ENCODE results near the gene ICE2. TPM values are rescaled to one million over a fixed set of nuclear protein-coding genes. Genes with fewer than 3 reads are reported as not detected.

Gene ICE2
- total and polyA plus RNA-seq, 5 donors = 11.0 to 31.3 (median 30.1) TPM

GRCh38 chr15:60519218-60519617 lies 40.3 kb upstream of the ICE2 start:
- ATAC-seq = no peak
- intact Hi-C loops (cut with DNase I) = no loop called here
- no peaks in the 10 kb centered on the region for H3K4me1 ChIP-seq (ENCODE audit: control insufficient read depth, insufficient read depth, low read length)
- no peak for DNase-seq
- H3K4me3 ChIP-seq (ENCODE audit: low read length) = no peak overlapping the region
- H3K27me3 ChIP-seq (ENCODE audit: control insufficient read depth, insufficient read depth) = no peaks in the 10 kb centered on the region
- H3K27ac ChIP-seq (ENCODE audit: low read length) = no peak overlapping the region
- 55% methylated on average over 1 of the region's 1 CpG for WGBS
- H3K9me3 ChIP-seq (ENCODE audit: control insufficient read depth, low read length) = no peaks in the 10 kb centered on the region

DNA sequence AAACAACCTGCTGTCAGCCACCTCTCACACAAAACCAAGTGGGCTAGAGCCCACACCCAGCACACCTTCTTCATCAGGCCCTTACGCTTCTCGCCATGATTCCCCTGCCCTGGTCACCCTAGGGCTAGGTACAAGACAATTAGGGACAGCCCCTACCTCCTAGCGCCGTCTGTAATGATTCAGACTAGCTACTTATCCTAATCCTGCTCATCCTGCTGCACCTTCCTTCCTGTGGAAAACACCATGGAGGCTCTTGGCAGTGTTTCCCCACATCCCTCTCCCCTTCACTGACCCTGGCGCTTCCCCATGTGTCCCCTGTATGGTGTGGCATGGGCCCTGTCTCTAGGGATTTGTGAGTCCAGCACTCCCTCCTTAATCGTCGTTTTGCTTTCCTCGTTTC lies 39.6 kb upstream of the ICE2 start:
- Histone ChIP-seq H3K4me3 (ENCODE audit: low read length) (no peak overlapping the region), H3K4me1 (ENCODE audit: control insufficient read depth, insufficient read depth, low read length) (no peaks in the 10 kb centered on the region), H3K9me3 (ENCODE audit: control insufficient read depth, low read length) (no peaks in the 10 kb centered on the region), H3K27ac (ENCODE audit: low read length) (no peak overlapping the region), H3K27me3 (ENCODE audit: control insufficient read depth, insufficient read depth) (no peaks in the 10 kb centered on the region)
- intact Hi-C loops (cut with DNase I) = no loop called here
- 76% methylated on average over 8 of the region's 8 CpGs for WGBS
- ATAC-seq (no peak), DNase-seq (no peak)

GRCh38 chr15:60514261-60514881 lies 35.4 kb upstream of the ICE2 start:
- ATAC-seq (no peak), DNase-seq (peak in 1 of 3 donors; percentile 41)
- no peak overlapping the region for H3K4me3 ChIP-seq (ENCODE audit: low read length)
- intact Hi-C loops (cut with DNase I) = no loop called here
- H3K4me1 ChIP-seq (ENCODE audit: control insufficient read depth, insufficient read depth, low read length) = no peaks in the 10 kb centered on the region
- H3K27me3 ChIP-seq (ENCODE audit: control insufficient read depth, insufficient read depth) = no peaks in the 10 kb centered on the region
- H3K9me3 ChIP-seq (ENCODE audit: control insufficient read depth, low read length) = no peaks in the 10 kb centered on the region
- 93% methylated on average over 12 of the region's 12 CpGs for WGBS
- H3K27ac ChIP-seq (ENCODE audit: low read length) = no peak overlapping the region

DNA sequence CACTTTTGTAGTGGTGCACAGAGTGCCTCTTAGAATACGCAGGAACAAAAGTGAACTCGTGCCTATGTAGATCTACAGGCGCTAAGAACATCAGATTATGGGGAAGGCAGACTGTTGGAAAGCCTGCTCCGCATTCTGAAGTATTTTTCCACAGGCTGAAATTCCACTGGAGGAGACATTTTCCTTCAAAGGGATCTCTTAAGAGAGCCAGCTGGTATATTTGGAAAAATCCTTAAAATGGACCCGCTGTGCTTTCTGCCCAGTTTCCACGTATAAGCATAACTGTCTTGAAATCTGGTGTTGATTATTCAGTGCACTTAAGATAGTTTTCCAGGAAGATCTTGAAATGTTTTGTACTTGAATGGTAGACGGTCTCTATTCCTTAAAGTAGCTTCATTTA lies 34.7 kb upstream of the ICE2 start:
- WGBS = 94% methylated on average over 7 of the region's 7 CpGs
- intact Hi-C loops (cut with DNase I) = no loop called here
- no peak overlapping the region for H3K27ac ChIP-seq (ENCODE audit: low read length)

DNA sequence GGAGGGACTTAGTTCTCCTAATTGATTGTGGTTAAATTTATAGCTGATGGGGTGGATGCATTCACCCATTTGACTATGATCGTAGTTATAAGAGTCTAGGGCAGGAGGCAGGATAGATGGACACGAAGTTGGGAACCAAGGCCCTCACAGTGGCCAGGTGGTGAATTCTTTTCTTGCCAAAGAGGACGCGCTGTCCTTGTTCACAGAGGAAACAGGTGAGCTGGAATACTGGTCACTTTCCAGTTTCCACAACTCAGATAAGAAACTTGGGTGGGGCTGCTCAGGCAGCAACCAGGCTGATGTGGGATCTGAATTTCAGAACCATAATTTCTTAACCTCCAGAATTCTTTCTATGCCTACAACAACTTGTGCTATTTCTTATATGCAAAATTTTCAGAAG lies 34.0 kb upstream of the ICE2 start:
- 81% methylated on average over 4 of the region's 4 CpGs for WGBS
- Histone ChIP-seq H3K9me3 (ENCODE audit: control insufficient read depth, low read length) (no peaks in the 10 kb centered on the region), H3K27me3 (ENCODE audit: control insufficient read depth, insufficient read depth) (no peaks in the 10 kb centered on the region), H3K27ac (ENCODE audit: low read length) (no peak overlapping the region), H3K4me3 (ENCODE audit: low read length) (no peak overlapping the region), H3K4me1 (ENCODE audit: control insufficient read depth, insufficient read depth, low read length) (no peaks in the 10 kb centered on the region)
- ATAC-seq = no peak
- intact Hi-C loops (cut with DNase I) = no loop called here
- no peak for DNase-seq

More for the DNA sequence above, 34.7 kb upstream of the ICE2 start:
- Histone ChIP-seq H3K9me3 (ENCODE audit: control insufficient read depth, low read length) (no peaks in the 10 kb centered on the region), H3K27me3 (ENCODE audit: control insufficient read depth, insufficient read depth) (no peaks in the 10 kb centered on the region), H3K4me3 (ENCODE audit: low read length) (no peak overlapping the region), H3K4me1 (ENCODE audit: control insufficient read depth, insufficient read depth, low read length) (no peaks in the 10 kb centered on the region)
- no peak for ATAC-seq
- DNase-seq = no peak

GRCh38 chr15:60511351-60512031 lies 32.5 kb upstream of the ICE2 start:
- no peaks in the 10 kb centered on the region for H3K4me1 ChIP-seq (ENCODE audit: control insufficient read depth, insufficient read depth, low read length)
- no peak overlapping the region for H3K27ac ChIP-seq (ENCODE audit: low read length)
- no peaks in the 10 kb centered on the region for H3K9me3 ChIP-seq (ENCODE audit: control insufficient read depth, low read length)
- no peak overlapping the region for H3K4me3 ChIP-seq (ENCODE audit: low read length)
- H3K27me3 ChIP-seq (ENCODE audit: control insufficient read depth, insufficient read depth) = no peaks in the 10 kb centered on the region
- no peak for ATAC-seq
- DNase-seq = peak in 1 of 3 donors; percentile 28
- WGBS = 58% methylated on average over 21 of the region's 21 CpGs
- intact Hi-C loops (cut with DNase I) = no loop called here

- 36% methylated on average over 5 of the region's 5 CpGs for WGBS
Observed at GRCh38 chr15:60510006-60510405, 31.1 kb upstream of the ICE2 start.

GRCh38 chr15:60509470-60509869 lies 30.5 kb upstream of the ICE2 start:
- intact Hi-C loops (cut with DNase I) = no loop called here
- H3K4me1 ChIP-seq (ENCODE audit: control insufficient read depth, insufficient read depth, low read length) = no peaks in the 10 kb centered on the region
- H3K9me3 ChIP-seq (ENCODE audit: control insufficient read depth, low read length) = no peaks in the 10 kb centered on the region
- H3K27ac ChIP-seq (ENCODE audit: low read length) = no peak overlapping the region
- 63% methylated on average over 3 of the region's 3 CpGs for WGBS
- H3K4me3 ChIP-seq (ENCODE audit: low read length) = no peak overlapping the region
- H3K27me3 ChIP-seq (ENCODE audit: control insufficient read depth, insufficient read depth) = no peaks in the 10 kb centered on the region
- ATAC-seq (no peak), DNase-seq (no peak)

More at GRCh38 chr15:60510006-60510405, 31.1 kb upstream of the ICE2 start:
- DNase-seq = no peak
- no peak for ATAC-seq
- H3K4me3 ChIP-seq (ENCODE audit: low read length) = no peak overlapping the region
- no peaks in the 10 kb centered on the region for H3K9me3 ChIP-seq (ENCODE audit: control insufficient read depth, low read length)
- no peaks in the 10 kb centered on the region for H3K27me3 ChIP-seq (ENCODE audit: control insufficient read depth, insufficient read depth)
- H3K4me1 ChIP-seq (ENCODE audit: control insufficient read depth, insufficient read depth, low read length) = no peaks in the 10 kb centered on the region
- intact Hi-C loops (cut with DNase I) = no loop called here
- no peak overlapping the region for H3K27ac ChIP-seq (ENCODE audit: low read length)

GRCh38 chr15:60508442-60508841 lies 29.5 kb upstream of the ICE2 start:
- Histone ChIP-seq H3K27ac (ENCODE audit: low read length) (no peak overlapping the region), H3K4me1 (ENCODE audit: control insufficient read depth, insufficient read depth, low read length) (no peaks in the 10 kb centered on the region), H3K27me3 (ENCODE audit: control insufficient read depth, insufficient read depth) (no peaks in the 10 kb centered on the region), H3K9me3 (ENCODE audit: control insufficient read depth, low read length) (no peaks in the 10 kb centered on the region), H3K4me3 (ENCODE audit: low read length) (no peak overlapping the region)
- WGBS = 96% methylated on average over 4 of the region's 4 CpGs
- ATAC-seq = no peak
- no peak for DNase-seq
- intact Hi-C loops (cut with DNase I) = no loop called here

GRCh38 chr15:60507596-60508424 lies 28.9 kb upstream of the ICE2 start:
- H3K27ac ChIP-seq (ENCODE audit: low read length) = no peak overlapping the region
- DNase-seq (no peak), ATAC-seq (peak; percentile 73 to 81)
- H3K27me3 ChIP-seq (ENCODE audit: control insufficient read depth, insufficient read depth) = no peaks in the 10 kb centered on the region
- 47% methylated on average over 11 of the region's 11 CpGs for WGBS
- H3K4me1 ChIP-seq (ENCODE audit: control insufficient read depth, insufficient read depth, low read length) = no peaks in the 10 kb centered on the region
- intact Hi-C loops (cut with DNase I) = no loop called here
- no peaks in the 10 kb centered on the region for H3K9me3 ChIP-seq (ENCODE audit: control insufficient read depth, low read length)
- no peak overlapping the region for H3K4me3 ChIP-seq (ENCODE audit: low read length)

DNA sequence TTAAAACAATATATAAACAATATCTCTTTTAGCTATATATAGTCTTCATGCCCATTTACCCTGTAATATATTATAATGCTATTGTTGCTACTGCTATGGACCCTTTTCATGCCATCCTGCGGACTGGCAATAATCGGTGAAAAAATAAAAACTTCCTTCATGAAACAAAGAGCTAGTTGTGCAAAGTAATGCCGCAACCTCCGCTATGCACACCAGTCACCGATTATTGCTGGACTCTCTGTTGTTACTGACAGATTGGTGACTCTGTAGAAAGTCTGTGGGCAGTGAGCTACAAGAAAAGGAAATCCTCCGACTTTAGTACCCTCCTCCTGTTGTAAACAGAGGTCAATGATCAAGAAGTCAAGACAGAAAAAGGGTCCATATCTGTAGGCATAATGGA lies 17.9 kb upstream of the ICE2 start:
- Histone ChIP-seq H3K9me3 (ENCODE audit: control insufficient read depth, low read length) (no peaks in the 10 kb centered on the region), H3K4me1 (ENCODE audit: control insufficient read depth, insufficient read depth, low read length) (no peaks in the 10 kb centered on the region), H3K27ac (ENCODE audit: low read length) (no peak overlapping the region), H3K4me3 (ENCODE audit: low read length) (no peak overlapping the region), H3K27me3 (ENCODE audit: control insufficient read depth, insufficient read depth) (no peaks in the 10 kb centered on the region)
- intact Hi-C loops (cut with DNase I) = no loop called here
- no peak for DNase-seq
- no peak for ATAC-seq
- 88% methylated on average over 6 of the region's 6 CpGs for WGBS

Data from right cardiac atrium (tissue), 5 donors.